NCI-H187 treated with DMSO at 0.1 percent for 48 hours (cell line): ENCODE data around the gene NRG3.

Experiments
- DNase-seq: peaks from one replicate; lab custom pipeline; 2025; lab: John Stamatoyannopoulos, UW

The NRG3 gene

DNA sequence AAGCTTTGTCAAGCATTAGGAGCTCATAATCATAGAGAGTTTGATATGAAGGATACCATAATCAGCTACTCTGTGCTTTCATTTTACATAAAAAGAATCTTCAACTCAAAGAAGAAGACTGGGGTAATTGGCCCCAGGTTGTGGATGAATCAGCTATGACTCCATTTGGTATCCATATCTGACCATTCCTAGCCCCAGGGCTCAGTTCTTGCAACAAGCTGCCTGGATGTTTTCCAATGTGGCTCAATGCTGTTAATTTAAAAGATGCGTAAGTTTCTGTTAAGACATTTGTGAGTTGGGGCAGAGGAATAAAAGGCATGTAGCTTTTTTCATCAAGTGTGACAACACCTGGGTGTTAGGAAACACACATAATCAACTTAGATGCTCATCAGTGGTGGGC is 951.1 kb downstream of the NRG3 start:
- DNase-seq, result no peak

DNA sequence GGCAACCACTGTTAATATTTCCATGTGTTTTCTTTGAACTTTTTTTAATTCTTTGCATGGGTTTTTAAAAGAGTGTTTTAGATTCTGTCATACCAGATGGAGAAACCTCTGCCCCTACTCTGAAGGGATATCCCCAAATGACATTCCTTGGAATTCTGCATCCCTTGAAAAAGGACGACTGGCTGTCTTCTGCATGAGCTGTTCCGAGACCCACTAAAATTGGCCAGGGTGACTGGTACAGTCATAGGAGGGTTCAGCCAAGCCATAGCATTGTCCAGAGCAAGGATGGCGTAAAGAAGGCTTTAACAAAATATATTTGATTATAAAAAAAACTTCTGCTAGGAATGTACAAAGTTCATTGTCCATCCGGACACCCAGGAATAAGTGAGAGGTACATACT is 952.9 kb downstream of the NRG3 start:
- DNase-seq, result no peak

DNA sequence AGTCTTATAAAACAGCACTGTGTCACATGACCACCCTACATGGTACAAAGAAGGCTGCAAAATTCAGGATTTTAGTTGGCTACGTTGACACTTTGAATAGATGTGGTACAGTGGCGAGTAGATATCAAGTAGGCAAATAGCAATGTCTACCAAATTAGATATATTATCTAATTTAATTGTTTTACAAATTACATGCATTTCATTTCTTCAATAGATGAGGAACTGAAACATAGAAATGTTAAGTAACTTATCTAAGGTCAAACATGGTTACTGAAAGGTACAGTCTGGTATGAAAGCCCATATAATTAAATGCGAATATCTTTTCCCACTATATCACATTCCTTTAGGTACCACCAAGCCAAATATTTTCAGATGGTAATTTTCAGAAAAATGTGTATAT is 972.2 kb downstream of the NRG3 start:
- no peak for DNase-seq

DNA sequence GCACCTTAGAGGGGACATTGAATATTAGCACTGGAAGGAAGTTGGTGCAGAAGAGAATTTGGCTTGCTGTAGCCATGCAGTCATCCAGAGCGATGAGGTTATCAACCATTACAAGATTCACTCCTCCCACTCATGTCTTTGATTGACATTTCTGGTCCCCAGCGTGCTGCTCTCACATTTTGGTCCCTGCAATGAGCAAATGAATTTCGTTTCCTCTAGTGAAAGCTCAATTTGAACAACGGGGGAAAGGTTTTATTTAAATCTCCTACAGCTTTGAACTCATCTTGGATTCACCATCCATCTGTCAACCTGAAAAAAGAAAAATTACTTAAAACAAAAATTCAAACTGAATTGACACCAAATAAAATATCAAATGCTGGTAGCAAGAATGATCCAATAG is 975.2 kb downstream of the NRG3 start:
- DNase-seq, result no peak

DNA sequence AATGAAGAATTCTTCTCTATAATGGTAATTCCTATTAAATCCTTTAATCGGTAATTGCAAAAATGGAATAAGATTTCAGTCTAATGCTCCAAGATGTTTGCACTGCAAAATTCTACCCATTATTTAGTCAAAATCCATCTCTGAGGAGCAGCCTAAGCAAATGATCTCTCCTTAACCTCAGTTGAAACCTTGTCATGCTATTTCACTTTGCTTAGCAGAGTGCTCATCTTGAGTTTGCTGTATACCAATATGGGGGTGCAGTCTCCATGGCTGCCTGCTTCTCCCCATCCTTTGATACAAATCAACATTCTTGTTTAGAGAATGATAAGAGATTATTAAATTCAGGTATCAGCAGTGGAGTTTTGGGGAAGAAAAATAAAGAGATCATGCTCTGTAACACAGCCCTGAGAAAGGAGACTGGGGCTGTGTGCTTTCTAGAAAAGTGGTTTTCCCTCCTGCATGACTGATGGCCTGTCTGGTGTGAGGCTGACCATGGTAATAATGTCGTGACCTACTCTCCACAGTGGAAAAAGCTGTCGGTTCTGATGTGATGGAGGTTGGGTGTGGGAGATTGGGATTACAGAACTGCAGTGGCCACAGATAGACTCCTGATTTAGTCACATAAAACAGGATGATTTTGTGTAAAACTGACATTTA is 982.1 kb downstream of the NRG3 start:
- DNase-seq, result no peak

DNA sequence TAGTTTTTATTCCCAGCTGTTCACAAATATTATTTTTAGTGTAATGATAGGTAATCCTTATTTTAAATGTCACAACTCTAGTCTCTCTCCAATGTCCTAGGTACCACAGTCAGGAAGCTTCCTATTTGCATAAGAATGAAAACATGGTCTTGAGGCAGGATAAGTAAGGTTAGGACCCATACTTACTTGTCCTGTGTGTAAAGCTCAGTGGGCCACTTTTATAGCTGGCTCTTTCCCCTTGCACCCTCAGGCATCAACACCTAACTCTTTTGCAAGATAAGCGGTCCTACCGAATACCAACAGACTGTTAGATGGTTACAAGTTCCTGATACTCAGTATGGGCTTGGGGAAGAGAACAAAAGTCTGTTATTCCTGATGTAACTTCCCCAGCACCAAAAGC is 986.9 kb downstream of the NRG3 start:
- DNase-seq, result no peak

GRCh38 chr10:82865366-82865765 is 990.4 kb downstream of the NRG3 start:
- no peak for DNase-seq

DNA sequence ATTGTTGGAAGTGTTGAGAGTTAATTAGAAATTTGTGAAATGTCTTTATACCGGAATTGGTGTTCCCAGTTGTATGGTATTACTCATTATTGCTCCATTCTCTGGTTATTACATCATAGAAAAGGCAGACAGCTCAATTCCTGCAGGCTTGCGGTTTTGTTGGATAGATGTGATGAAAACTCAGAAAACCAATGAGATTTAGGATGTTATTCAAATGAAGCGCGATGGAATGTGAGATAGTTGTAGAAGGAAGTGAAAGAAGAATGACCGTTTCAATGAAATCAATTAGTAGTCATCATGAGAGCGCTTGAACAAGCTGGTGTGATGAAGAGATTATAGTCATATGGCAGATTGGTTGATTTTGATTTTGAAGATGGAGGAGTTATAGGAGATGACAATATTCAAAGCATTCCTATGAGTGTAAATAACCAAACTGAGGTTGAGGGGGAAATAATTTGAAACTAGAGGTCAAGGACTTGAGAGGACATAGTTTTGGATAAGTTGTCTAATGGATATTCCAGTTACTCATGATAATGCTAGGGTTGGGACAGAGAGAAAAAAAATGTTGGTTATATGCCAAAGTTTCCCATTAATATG is 991.5 kb downstream of the NRG3 start:
- no peak for DNase-seq

GRCh38 chr10:82867056-82867455 is 992.1 kb downstream of the NRG3 start:
- DNase-seq, result no peak

GRCh38 chr10:82874671-82875070 is 999.7 kb downstream of the NRG3 start:
- DNase-seq, result no peak

DNA sequence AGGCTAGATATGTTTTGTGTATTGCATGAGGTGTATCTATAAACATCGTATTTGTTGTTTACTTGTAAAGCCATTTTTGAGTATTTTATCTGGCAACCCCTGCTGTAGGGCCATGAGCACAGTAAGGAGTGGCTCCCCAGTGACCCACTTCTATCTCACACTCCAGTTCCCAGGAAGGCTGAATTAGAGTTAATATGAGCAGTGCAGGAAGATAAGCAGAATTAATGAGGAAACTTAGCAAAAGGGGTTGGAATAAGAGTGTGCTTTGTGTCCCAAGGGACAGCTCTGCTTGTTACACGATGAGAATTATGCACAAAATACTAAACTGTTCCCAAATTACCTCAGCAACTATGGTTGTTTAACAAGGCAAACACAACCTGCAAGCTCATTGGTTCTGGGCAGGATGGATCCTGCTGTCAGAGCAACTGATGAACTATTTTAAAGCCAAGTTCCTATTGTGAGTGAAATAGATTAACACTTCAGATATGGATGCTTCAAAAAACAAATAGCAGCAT is 1005.8 kb downstream of the NRG3 start:
- DNase-seq, result no peak

DNA sequence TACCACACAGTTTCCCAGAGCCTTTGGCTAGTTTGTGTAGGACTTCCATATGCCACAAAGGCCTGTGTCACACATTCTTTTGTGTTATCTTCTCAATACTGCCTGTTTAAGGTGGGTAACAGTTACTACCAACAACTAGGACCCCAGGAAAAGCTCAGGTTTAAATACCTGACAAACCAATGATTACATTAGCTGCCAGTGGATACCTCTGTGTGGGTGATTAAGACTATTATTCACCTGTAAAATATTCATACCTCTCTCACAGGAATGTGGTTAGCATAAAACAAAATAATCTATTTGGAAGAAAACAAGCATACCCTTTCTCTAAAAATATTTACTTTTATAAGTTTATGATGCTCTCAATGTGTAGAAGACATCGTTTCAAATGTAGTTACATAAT is 1007.7 kb downstream of the NRG3 start:
- no peak for DNase-seq

DNA sequence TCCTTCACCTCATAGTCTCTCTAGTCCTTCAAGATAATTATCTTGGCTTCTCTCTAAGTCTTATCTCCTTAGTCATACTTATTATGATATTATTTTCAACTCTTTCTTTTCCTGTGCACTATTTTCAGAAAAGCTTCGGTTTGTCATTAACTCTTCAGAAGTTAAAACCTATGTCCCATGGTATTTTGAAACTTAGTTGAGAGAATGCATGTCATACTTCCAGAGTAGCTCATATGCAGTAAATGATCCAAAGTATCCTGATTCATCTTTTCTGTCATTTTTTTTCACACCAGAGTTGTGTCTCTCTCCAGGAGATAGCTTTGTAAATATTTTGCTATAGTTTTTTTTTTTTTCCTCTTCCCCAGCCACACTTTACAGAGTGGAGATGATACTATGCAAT is 1008.6 kb downstream of the NRG3 start:
- no peak for DNase-seq

GRCh38 chr10:82887488-82887887 is 1012.5 kb downstream of the NRG3 start:
- no peak for DNase-seq

- DNase-seq, result no peak
These were observed 1013.9 kb downstream of the NRG3 start for GRCh38 chr10:82888809-82889455.

DNA sequence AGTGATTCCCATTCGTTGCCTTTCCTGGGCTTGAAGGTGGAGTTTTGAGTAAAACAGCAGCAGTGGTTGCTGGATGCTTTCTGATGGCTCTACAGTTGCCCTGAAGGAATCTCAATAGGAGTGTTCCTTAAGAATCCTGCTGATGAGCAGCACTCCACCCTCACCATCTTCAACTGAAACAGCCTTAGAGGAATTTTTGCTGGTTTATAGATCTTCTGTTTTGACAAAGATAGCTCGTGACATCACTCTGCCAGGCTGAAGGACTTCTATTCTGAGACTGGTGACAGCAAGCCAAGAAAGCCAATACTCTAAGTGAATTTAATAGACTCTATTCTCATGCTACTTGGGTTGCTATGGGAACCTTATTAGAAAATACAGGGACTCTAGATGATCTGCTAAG is 1014.7 kb downstream of the NRG3 start:
- DNase-seq, result no peak

DNA sequence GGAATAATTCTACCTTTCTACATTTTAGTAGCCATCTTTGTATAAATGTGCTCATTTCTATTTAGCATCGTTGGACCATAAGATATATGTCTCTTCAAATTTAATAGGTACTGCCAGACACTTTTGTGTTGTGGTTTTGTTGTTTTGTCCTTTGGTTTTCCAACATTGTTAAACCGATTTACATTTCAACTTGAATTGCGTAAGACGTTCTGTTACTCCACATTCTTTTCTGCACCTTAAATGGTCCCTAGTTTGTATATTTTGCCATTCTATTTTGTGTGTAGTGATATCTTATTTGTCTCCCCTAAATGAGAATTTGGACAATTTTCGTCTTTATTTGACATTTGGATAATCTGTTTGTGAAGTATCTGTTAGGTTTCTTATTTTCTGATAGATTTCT is 1015.6 kb downstream of the NRG3 start:
- no peak for DNase-seq

DNA sequence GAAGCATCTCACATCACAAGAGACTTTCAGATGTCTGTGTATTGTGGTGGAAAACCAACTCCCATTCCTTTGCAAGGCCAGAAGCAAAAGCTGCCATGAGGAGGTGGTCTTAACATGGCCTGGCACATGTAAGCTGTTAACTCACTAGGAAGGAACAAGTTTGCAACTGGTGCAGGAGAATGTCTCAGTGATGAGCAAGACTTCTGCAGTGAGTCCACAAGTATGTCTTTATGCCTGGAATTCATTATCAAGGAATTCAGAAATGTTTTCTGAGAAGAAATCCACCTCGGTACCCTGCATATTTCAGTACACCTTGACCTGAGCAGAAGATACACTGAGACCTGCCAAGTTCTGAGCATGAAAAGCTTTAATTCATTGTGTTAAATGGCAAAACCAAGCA is 1033.1 kb downstream of the NRG3 start:
- no peak for DNase-seq

- no peak for DNase-seq
These were observed 1033.8 kb downstream of the NRG3 start for GRCh38 chr10:82908751-82909150.

- no peak for DNase-seq
These were observed 1035.3 kb downstream of the NRG3 start for GRCh38 chr10:82910301-82910700.

DNA sequence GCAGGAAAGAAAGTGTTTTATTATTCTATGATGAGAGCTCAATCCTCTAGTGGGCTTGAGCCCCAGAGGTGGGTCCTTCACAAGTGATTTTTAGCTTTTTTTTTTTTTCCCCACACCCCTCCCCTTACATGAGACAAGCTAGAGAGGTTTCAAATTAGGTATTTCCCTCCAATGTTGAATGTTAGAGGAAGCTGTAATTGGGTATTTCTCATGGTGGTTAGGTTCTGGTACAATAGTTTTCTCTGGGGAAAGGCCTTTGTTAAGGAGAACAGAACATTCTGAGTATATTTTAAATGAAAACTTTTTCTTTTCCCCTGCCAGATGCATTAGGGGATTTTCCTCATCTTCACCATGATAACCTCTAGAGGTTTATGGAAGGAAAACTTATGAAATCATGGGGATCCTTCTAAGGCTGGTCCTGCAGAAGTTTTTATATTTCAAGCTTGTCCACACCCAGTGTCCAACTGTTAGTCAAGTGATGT is 1039.7 kb downstream of the NRG3 start:
- DNase-seq, result no peak

GRCh38 chr10:82916941-82917340 is 1041.9 kb downstream of the NRG3 start:
- no peak for DNase-seq

DNA sequence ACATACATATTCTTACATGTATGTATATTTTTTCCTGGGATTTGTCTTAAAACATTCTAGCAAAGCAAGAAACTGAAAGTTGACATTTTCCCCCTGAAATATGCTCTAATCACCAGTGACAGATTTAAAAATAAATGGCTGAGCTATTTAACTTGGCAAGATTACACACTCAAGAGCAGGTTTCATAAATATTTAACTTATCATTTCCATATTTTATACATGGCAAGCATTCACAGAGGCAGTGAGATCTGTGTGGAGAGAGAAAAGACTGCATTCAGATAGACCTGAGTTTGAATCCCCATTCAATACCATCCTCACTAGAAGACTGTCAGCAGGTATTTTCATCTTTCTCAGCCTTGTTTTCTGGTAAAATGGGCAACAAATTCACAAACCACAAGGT is 1043.0 kb downstream of the NRG3 start:
- no peak for DNase-seq
